GM12872 (cell line): ENCODE results near the gene STRAP.

ENCODE experiments used
- TF ChIP-seq, protein P1 (sequence below): IDR thresholded peaks from 3 replicates; pipeline ENCODE4 v1.5.1; 2011; ENCODE audit warnings: low read depth, mild to moderate bottlenecking, low read length, moderate library complexity; ENCODE audit not compliant: insufficient read depth

The STRAP gene

DNA sequence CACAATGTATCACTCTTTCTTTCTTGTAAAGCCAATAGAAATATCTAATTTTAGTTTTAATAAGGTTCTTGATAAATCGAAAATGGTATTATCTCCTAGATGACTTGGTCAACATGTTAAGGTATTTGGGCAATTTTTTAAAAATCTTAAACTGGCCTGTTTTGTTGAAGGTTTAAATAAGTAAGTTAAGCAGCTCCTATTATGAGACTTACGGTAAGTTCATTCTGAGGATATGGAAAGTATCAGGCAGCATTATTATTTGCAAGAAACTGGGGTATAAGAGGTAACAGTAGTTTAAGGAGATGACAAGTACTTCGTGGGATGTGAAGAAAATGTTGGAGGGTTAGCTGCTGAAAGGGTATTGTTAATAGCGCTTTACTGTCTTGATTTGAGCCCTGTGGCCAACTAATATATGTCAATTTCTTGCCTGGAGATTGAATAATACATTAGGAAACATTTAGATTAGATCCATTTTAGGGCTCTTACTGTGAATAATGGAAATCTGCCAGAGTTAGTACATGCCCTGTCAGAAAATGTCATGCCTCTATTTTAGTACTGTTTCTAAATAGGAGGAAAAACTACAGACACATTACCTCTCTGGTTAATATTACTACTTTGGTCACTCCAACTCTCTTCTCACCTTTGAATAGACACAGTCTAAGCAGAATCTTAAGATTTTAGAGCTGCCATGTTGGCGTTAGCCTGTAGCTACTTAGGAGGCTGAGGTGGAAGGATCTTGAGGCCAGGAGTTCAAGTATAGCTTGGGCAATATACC lies 5.0 kb downstream of the STRAP start:
- TF ChIP-seq, protein P1, sequence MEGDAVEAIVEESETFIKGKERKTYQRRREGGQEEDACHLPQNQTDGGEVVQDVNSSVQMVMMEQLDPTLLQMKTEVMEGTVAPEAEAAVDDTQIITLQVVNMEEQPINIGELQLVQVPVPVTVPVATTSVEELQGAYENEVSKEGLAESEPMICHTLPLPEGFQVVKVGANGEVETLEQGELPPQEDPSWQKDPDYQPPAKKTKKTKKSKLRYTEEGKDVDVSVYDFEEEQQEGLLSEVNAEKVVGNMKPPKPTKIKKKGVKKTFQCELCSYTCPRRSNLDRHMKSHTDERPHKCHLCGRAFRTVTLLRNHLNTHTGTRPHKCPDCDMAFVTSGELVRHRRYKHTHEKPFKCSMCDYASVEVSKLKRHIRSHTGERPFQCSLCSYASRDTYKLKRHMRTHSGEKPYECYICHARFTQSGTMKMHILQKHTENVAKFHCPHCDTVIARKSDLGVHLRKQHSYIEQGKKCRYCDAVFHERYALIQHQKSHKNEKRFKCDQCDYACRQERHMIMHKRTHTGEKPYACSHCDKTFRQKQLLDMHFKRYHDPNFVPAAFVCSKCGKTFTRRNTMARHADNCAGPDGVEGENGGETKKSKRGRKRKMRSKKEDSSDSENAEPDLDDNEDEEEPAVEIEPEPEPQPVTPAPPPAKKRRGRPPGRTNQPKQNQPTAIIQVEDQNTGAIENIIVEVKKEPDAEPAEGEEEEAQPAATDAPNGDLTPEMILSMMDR = no peak

DNA sequence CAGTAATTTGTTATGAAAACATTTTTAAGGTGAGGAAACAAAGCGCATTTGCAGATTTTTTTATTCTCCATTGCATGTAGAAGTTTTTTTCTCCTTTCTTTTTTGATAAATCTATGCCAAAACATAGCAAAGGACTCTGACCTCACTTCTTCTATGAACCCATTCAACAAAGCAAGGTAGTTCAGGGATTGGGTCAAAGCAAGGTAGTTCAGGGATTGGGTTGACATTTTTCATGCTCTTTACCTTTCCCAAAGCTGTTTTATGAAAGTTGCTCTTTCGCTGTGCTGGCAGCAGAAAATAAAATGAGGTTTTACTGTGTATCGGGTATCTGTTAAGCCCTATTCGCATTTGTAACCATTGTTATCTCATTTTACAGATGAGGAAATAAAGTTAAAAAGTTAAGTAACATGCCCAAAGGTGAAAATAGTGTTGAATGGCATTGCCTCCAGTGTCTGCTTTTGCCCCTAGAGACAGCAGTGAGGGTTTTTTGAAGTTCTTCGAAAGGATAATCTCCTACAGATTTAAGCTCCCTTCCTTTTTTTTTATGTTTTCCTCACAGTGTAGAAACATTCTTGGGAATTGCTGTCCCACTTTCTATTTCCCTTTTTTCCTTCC lies 10.6 kb downstream of the STRAP start:
- TF ChIP-seq, protein P1 = no peak

DNA sequence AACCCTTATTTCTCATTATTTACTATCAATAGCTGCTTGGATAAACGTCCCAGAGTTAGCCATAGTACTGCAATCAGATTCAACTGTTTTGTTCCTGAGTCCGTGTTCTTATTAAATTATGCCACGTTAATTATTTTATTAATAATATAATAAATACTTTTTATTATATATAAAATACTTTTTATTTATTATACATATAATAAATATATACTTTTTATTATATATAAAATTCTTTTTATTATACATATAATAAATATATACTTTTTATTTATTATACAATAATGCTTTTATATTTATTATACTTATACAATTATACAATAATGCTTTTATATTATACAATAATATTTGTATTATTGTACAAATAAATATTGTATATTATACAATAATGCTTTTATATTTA lies 11.1 kb downstream of the STRAP start:
- TF ChIP-seq, protein P1 = no peak

DNA sequence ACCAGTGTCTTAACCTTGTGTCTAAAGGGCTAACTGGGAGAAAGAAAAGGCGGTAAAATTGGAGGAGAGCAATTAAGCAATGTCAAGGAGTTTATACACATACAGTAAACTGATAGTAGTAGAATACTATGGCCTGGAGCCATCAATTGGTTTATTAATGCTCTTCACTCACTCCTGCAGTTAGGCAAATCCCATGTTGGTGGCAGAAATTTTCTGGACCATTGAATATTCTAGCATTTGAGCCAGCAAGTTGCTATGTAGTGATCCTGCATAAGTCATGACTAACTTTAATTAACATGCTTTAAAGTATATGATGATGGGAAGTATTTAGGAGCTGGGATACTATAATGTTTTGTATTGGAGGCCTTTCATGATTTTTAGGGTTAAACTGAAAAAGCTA lies 14.7 kb downstream of the STRAP start:
- TF ChIP-seq, protein P1 = no peak

DNA sequence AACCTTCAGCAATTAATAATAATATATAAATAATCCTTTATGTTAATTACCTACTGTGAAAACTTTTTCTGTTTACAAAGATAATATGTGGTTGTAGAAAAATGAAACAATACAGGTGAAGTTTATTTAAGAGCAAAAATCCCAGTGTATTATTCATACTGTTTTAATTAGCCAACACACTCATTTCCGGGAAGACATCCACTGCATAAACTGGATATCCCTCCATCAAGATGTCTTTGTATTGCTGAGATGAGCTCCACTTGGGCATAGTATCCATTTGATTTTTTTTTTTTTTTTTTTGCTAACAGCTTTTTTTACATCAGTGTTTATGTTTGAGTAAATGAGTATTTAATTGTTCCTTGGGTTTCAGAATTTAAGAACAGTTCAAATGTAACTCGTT lies 15.2 kb downstream of the STRAP start:
- TF ChIP-seq, protein P1 = no peak

DNA sequence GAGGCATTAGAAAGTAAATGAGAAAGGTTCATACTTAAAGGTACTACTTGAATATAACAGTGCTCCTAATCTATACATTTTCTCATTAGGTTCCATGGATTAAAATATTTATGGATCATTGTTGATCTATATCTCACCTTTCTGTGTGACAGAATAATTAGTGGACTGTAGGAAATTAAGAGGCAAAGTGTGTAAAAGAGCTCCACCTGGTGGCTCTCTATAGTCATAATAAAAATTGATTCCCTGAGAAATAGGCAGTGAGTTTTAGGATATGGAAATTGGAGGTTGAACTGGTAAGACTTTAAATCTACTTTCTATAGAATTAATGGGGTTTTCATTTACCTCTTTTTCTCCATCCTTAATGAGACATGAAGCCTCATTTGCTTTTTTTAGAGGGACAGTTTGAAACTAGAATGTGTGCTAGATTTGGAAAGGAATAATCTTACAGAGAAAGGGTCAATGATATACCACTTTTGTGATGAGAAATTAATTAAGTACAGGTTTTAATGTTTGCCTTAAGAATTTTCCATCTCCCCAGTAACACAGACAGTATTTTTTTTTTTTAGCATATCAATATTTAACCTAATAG lies 17.2 kb downstream of the STRAP start:
- TF ChIP-seq, protein P1 = peak; percentile 58

DNA sequence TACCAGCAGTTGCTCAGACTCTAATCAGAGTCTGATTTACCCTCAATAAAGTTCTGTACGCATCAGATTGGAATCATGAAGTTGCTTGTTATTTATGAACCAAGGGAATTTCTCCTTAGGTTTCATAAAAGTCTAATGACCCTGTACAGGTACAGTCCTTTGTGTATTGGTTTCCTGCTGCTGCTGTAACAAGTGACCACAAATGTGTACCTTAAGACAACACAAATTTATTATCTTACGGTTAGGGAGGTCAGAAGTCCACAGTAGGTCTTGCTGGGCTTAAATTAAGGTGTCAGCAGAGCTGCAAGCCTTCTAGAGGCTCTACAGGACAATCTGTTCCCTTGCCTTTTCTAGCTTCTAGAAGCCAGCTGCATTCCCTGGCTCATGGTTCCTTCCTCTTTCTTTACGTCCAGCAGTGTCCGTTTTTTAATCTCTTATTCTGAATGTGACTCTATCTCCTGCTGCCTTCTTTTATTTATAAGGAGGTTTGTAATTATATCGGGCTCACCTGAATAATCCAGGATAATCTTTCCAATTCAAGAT lies 22.3 kb downstream of the STRAP start:
- TF ChIP-seq, protein P1 = no peak
